GM21515 (cell line): Measurements from ENCODE around the gene FRMD6.

ENCODE experiments used
- ATAC-seq: cut with Tn5 transposase; IDR thresholded peaks from one replicate; pipeline ENCODE4 v1.9.1; 2021; ENCODE audit not compliant: unreplicated experiment

FRMD6 gene

GRCh38 chr14:51663783-51664326 is 12.1 kb downstream of the FRMD6 start:
- no peak for ATAC-seq

GRCh38 chr14:51666070-51666469 is 14.4 kb downstream of the FRMD6 start:
- ATAC-seq: no peak

- ATAC-seq: no peak
These were observed 15.1 kb downstream of the FRMD6 start for GRCh38 chr14:51666826-51667225.

GRCh38 chr14:51668870-51669269 is 17.2 kb downstream of the FRMD6 start:
- no peak for ATAC-seq

GRCh38 chr14:51674294-51675002 is 22.7 kb downstream of the FRMD6 start:
- ATAC-seq: no peak

- ATAC-seq: no peak
These were observed 24.8 kb downstream of the FRMD6 start for GRCh38 chr14:51676549-51676948.

GRCh38 chr14:51677266-51677665 is 25.6 kb downstream of the FRMD6 start:
- ATAC-seq: no peak

- ATAC-seq: no peak
These were observed 26.0 kb downstream of the FRMD6 start for GRCh38 chr14:51677738-51678137.

- ATAC-seq: no peak
These were observed 28.3 kb downstream of the FRMD6 start for GRCh38 chr14:51680031-51680430.

- ATAC-seq: no peak
These were observed 29.7 kb downstream of the FRMD6 start for GRCh38 chr14:51681411-51681810.

- no peak for ATAC-seq
These were observed 30.7 kb downstream of the FRMD6 start for GRCh38 chr14:51682411-51682810.

GRCh38 chr14:51684760-51685159 is 33.0 kb downstream of the FRMD6 start:
- ATAC-seq: no peak

GRCh38 chr14:51691176-51691575 is 39.5 kb downstream of the FRMD6 start:
- ATAC-seq: no peak

- no peak for ATAC-seq
These were observed 40.9 kb downstream of the FRMD6 start for GRCh38 chr14:51692646-51693045.

GRCh38 chr14:51697848-51698247 is 46.1 kb downstream of the FRMD6 start:
- ATAC-seq: no peak

- no peak for ATAC-seq
These were observed 50.2 kb downstream of the FRMD6 start for GRCh38 chr14:51701951-51702350.

- ATAC-seq: no peak
These were observed 52.1 kb downstream of the FRMD6 start for GRCh38 chr14:51703787-51704186.

- no peak for ATAC-seq
These were observed 52.8 kb downstream of the FRMD6 start for GRCh38 chr14:51704545-51704944.

- no peak for ATAC-seq
These were observed 55.6 kb downstream of the FRMD6 start for GRCh38 chr14:51707327-51707726.

- ATAC-seq: no peak
These were observed 59.8 kb downstream of the FRMD6 start for GRCh38 chr14:51711505-51711904.

- no peak for ATAC-seq
These were observed 63.5 kb downstream of the FRMD6 start for GRCh38 chr14:51715250-51715649.

GRCh38 chr14:51715742-51716141 is 64.0 kb downstream of the FRMD6 start:
- ATAC-seq: no peak

- no peak for ATAC-seq
These were observed 64.9 kb downstream of the FRMD6 start for GRCh38 chr14:51716610-51717009.
